KMS-11 (cell line): ENCODE measurements around the gene ALDH8A1.
A peak's percentile ranks its signal among the peaks of the same experiment; 100 is the strongest.

ENCODE experiments used
- H2AFZ ChIP-seq: fragments of 200-600 bp; sonication (generic); 2 replicates; pipeline ENCODE4 v1.6.1; 2016; ENCODE audit warnings: antibody characterized with exemption, mixed run types, low read depth
- H3K27ac ChIP-seq: fragments of 200-600 bp; sonication (generic); 2 replicates; pipeline ENCODE4 v1.6.1; 2016; ENCODE audit warnings: mild to moderate bottlenecking, mixed run types
- H3K27me3 ChIP-seq: fragments of 200-600 bp; sonication (generic); 2 replicates; pipeline ENCODE4 v1.6.1; 2017; ENCODE audit warnings: mild to moderate bottlenecking, low read depth, mixed run types, moderate library complexity; ENCODE audit not compliant: insufficient read depth
- H3K36me3 ChIP-seq: fragments of 200-600 bp; sonication (generic); 2 replicates; pipeline ENCODE4 v1.6.1; 2017; ENCODE audit warnings: mild to moderate bottlenecking, mixed run types; ENCODE audit not compliant: insufficient read depth
- H3K4me1 ChIP-seq: fragments of 200-600 bp; sonication (generic); 2 replicates; pipeline ENCODE4 v1.6.1; 2016; ENCODE audit warnings: mild to moderate bottlenecking, low read depth, mixed run types; ENCODE audit not compliant: poor library complexity, severe bottlenecking
- H3K4me2 ChIP-seq: fragments of 200-600 bp; sonication (generic); 2 replicates; pipeline ENCODE4 v1.7.0; 2016; ENCODE audit warnings: mild to moderate bottlenecking, mixed run types
- H3K4me3 ChIP-seq: fragments of 200-600 bp; sonication (generic); IDR thresholded peaks from 2 replicates; pipeline ENCODE4 v1.6.1; 2017; ENCODE audit warnings: low read depth, low read length, mixed read lengths; ENCODE audit not compliant: insufficient read depth
- H3K79me2 ChIP-seq: fragments of 200-600 bp; sonication (generic); 2 replicates; pipeline ENCODE4 v1.6.1; 2016; ENCODE audit warnings: low read depth, mixed run types; ENCODE audit not compliant: insufficient read depth
- H3K9ac ChIP-seq: fragments of 200-600 bp; sonication (generic); 2 replicates; pipeline ENCODE4 v1.6.1; 2016; ENCODE audit warnings: mild to moderate bottlenecking, mixed run types
- H4K20me1 ChIP-seq: fragments of 200-600 bp; sonication (generic); 2 replicates; pipeline ENCODE4 v1.6.1; 2016; ENCODE audit warnings: mild to moderate bottlenecking, mixed run types; ENCODE audit not compliant: insufficient read depth
- CTCF ChIP-seq: fragments of 200-600 bp; sonication (generic); conservative IDR thresholded peaks from 2 replicates; pipeline ENCODE4 v1.6.1; 2017; ENCODE audit warnings: low read depth, mild to moderate bottlenecking, antibody characterized with exemption, low read length, moderate library complexity, mixed read lengths

The ALDH8A1 gene

GRCh38 chr6:134983823-134984222 is 33.9 kb upstream of the ALDH8A1 start:
- no peak overlapping the region for H2AFZ ChIP-seq
- H4K20me1 ChIP-seq = no peaks in the 10 kb centered on the region
- no peaks in the 10 kb centered on the region for H3K36me3 ChIP-seq
- no peak overlapping the region for H3K9ac ChIP-seq
- H3K79me2 ChIP-seq = no peaks in the 10 kb centered on the region
- H3K4me1 ChIP-seq = peaks cover 36% of the 10 kb centered on the region
- no peak overlapping the region for H3K4me3 ChIP-seq
- no peak overlapping the region for H3K27ac ChIP-seq
- no peak overlapping the region for H3K4me2 ChIP-seq
- no peaks in the 10 kb centered on the region for H3K27me3 ChIP-seq
- no peak for TF ChIP-seq CTCF

GRCh38 chr6:134982161-134982560 is 32.3 kb upstream of the ALDH8A1 start:
- no peak for TF ChIP-seq CTCF
- Histone ChIP-seq H4K20me1 (no peaks in the 10 kb centered on the region), H3K27ac (no peak overlapping the region), H3K4me1 (peaks cover 23% of the 10 kb centered on the region), H3K4me3 (no peak overlapping the region), H3K27me3 (no peaks in the 10 kb centered on the region), H3K36me3 (no peaks in the 10 kb centered on the region), H2AFZ (no peak overlapping the region), H3K79me2 (no peaks in the 10 kb centered on the region), H3K9ac (no peak overlapping the region), H3K4me2 (no peak overlapping the region)

GRCh38 chr6:134980846-134981245 is 30.9 kb upstream of the ALDH8A1 start:
- no peak overlapping the region for H3K9ac ChIP-seq
- H3K4me2 ChIP-seq = peak overlapping the region; percentile 0; the same call in 1 of the 2 replicates
- no peak overlapping the region for H2AFZ ChIP-seq
- peaks cover 23% of the 10 kb centered on the region for H3K4me1 ChIP-seq
- no peaks in the 10 kb centered on the region for H3K36me3 ChIP-seq
- H3K27me3 ChIP-seq = no peaks in the 10 kb centered on the region
- no peak overlapping the region for H3K4me3 ChIP-seq
- TF ChIP-seq CTCF = no peak
- no peaks in the 10 kb centered on the region for H3K79me2 ChIP-seq
- H3K27ac ChIP-seq = no peak overlapping the region
- no peaks in the 10 kb centered on the region for H4K20me1 ChIP-seq

GRCh38 chr6:134979142-134979541 is 29.2 kb upstream of the ALDH8A1 start:
- H3K27ac ChIP-seq = no peak overlapping the region
- H3K4me3 ChIP-seq = no peak overlapping the region
- H3K4me2 ChIP-seq = no peak overlapping the region
- TF ChIP-seq CTCF = no peak
- no peak overlapping the region for H3K9ac ChIP-seq
- no peaks in the 10 kb centered on the region for H3K36me3 ChIP-seq
- H3K4me1 ChIP-seq = peaks cover 21% of the 10 kb centered on the region
- H4K20me1 ChIP-seq = no peaks in the 10 kb centered on the region
- H2AFZ ChIP-seq = no peak overlapping the region
- H3K79me2 ChIP-seq = no peaks in the 10 kb centered on the region
- H3K27me3 ChIP-seq = no peaks in the 10 kb centered on the region

GRCh38 chr6:134974370-134974769 is 24.5 kb upstream of the ALDH8A1 start:
- no peaks in the 10 kb centered on the region for H3K36me3 ChIP-seq
- no peaks in the 10 kb centered on the region for H4K20me1 ChIP-seq
- H3K79me2 ChIP-seq = no peaks in the 10 kb centered on the region
- H3K27me3 ChIP-seq = no peaks in the 10 kb centered on the region
- H3K9ac ChIP-seq = no peak overlapping the region
- no peak overlapping the region for H2AFZ ChIP-seq
- TF ChIP-seq CTCF = no peak
- H3K4me3 ChIP-seq = no peak overlapping the region
- no peak overlapping the region for H3K27ac ChIP-seq
- H3K4me1 ChIP-seq = no peaks in the 10 kb centered on the region
- H3K4me2 ChIP-seq = no peak overlapping the region
